ENCODE data around the gene PPP1R2B.

The PPP1R2B gene

GRCh38 chr5:156888520-156888919 is 38.4 kb downstream of the PPP1R2B start:
- DNase-seq (ENCODE audit: low read depth), result no peak
- no peak for TF ChIP-seq CTCF (IDR thresholded peaks at IDR 0.05; ENCODE audit: low read depth, low read length, missing control alignments)
- no peak overlapping the region for H3K4me3 ChIP-seq (ENCODE audit: low read depth, low read length)
- in situ Hi-C loops (cut with HindIII; ENCODE audit: low sequenced_read_pairs), result no loop called here

- no peak overlapping the region for H3K4me3 ChIP-seq (ENCODE audit: low read depth, low read length)
- no peak for TF ChIP-seq CTCF (IDR thresholded peaks at IDR 0.05; ENCODE audit: low read depth, low read length, missing control alignments)
- no peak for DNase-seq (ENCODE audit: low read depth)
- in situ Hi-C loops (cut with HindIII; ENCODE audit: low sequenced_read_pairs), result no loop called here
Measured at GRCh38 chr5:156892223-156892622, 42.1 kb downstream of the PPP1R2B start.

- DNase-seq (ENCODE audit: low read depth), result no peak
- no peak for TF ChIP-seq CTCF (IDR thresholded peaks at IDR 0.05; ENCODE audit: low read depth, low read length, missing control alignments)
- no peak overlapping the region for H3K4me3 ChIP-seq (ENCODE audit: low read depth, low read length)
- in situ Hi-C loops (cut with HindIII; ENCODE audit: low sequenced_read_pairs), result no loop called here
Measured at GRCh38 chr5:156892864-156893263, 42.8 kb downstream of the PPP1R2B start.

- no peak for TF ChIP-seq CTCF (IDR thresholded peaks at IDR 0.05; ENCODE audit: low read depth, low read length, missing control alignments)
- in situ Hi-C loops (cut with HindIII; ENCODE audit: low sequenced_read_pairs), result no loop called here
- no peak for DNase-seq (ENCODE audit: low read depth)
- no peak overlapping the region for H3K4me3 ChIP-seq (ENCODE audit: low read depth, low read length)
Measured at GRCh38 chr5:156893517-156893916, 43.4 kb downstream of the PPP1R2B start.

GRCh38 chr5:156896546-156896945 is 46.5 kb downstream of the PPP1R2B start:
- no peak overlapping the region for H3K4me3 ChIP-seq (ENCODE audit: low read depth, low read length)
- in situ Hi-C loops (cut with HindIII; ENCODE audit: low sequenced_read_pairs), result no loop called here
- no peak for DNase-seq (ENCODE audit: low read depth)
- TF ChIP-seq CTCF (IDR thresholded peaks at IDR 0.05; ENCODE audit: low read depth, low read length, missing control alignments), result no peak
